Hematopoietic multipotent progenitor cell treated with erythropoietin and hydrocortisone succinate and interleukin-3 and kit ligand, for 6 days (in vitro differentiated cells): Measurements from ENCODE around the gene TMEM167A.

Experiments
- DNase-seq: peaks from one replicate; pipeline ENCODE4 v3.0.0-alpha.2; 2015

TMEM167A gene

GRCh38 chr5:83034528-83035207 lies 42.5 kb downstream of the TMEM167A start:
- DNase-seq = peak; percentile 32

GRCh38 chr5:83034036-83034435 lies 43.2 kb downstream of the TMEM167A start:
- DNase-seq = no peak

DNA sequence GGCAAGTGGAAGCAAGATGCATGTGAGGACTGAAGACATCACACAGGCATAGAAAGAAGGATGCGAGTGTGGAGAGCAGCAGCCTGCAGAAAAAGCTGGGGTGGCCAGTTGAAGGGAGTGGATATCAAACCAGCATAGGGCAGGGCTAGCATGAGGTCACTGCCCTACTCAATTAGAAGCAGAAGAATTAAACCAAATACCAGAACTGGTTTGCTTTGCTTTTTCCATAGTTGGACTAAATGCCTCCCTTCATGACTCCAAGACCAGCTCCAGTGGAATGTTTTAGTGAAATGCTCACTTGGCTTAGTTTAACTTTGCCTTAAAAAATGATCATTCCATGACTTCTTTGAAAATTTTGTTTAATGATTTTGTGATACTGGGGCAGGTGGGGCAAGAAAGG lies 45.8 kb downstream of the TMEM167A start:
- no peak for DNase-seq

- no peak for DNase-seq
These were observed 47.3 kb downstream of the TMEM167A start for GRCh38 chr5:83029912-83030311.

- DNase-seq = peak; percentile 34
These were observed 50.1 kb downstream of the TMEM167A start for GRCh38 chr5:83026930-83027687.

- DNase-seq = no peak
These were observed 50.7 kb downstream of the TMEM167A start for GRCh38 chr5:83026516-83026915.

- DNase-seq = peak; percentile 24
These were observed 51.3 kb downstream of the TMEM167A start for GRCh38 chr5:83025690-83026478.

- DNase-seq = no peak
These were observed 54.9 kb downstream of the TMEM167A start for GRCh38 chr5:83022334-83022733.

- DNase-seq = no peak
These were observed 61.5 kb downstream of the TMEM167A start for GRCh38 chr5:83015676-83016075.

DNA sequence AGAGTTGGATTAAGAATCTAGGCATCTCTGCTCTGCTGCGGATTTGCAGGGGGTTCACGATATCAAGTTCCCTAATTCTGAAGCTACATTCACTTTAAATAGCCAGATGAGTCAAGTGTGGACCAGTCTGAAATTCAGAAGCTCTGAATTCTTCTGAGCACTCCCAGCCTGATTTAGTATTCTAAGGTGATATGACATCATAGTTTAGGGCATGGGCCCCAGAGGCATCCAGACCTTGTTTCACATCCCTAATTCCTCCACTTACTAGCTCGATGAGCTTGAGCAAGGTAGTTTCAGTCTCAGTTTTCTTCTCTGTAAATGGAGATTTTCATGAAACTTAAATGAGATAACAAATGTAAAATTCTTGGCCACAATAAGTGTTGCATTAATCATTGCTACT lies 65.2 kb downstream of the TMEM167A start:
- DNase-seq = no peak

- no peak for DNase-seq
These were observed 67.8 kb downstream of the TMEM167A start for GRCh38 chr5:83009408-83009807.

- no peak for DNase-seq
These were observed 69.4 kb downstream of the TMEM167A start for GRCh38 chr5:83007755-83008154.

DNA sequence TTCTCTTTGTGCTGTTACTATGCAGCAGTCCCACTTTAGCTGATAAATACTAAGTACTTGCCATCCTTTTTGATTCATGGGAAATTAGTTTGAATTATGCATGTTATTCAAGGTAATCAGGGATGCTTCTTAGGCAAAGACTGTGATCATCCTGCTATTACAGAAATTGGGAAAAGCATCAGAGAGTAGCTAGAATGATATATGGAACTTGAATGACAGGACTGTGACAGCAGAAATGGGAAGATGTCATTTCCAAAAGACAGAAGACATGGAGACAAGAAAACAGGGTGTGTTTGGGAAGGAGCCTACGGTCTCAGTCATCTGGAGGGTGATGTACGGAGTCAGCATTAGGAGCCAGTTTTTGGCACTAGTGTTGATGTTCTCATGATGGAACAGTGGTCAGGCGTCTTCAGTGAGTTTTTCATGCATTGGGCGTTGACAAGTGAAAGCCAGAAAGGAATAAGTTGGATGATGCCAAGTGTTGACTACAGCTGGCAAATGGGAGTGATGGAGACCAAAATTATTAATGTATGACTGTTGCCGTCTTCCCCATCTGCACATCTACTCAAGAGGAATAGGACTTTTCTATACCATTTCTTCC lies 70.4 kb downstream of the TMEM167A start:
- no peak for DNase-seq

- DNase-seq = no peak
These were observed 73.4 kb downstream of the TMEM167A start for GRCh38 chr5:83003791-83004190.
